Ectodermal cell (in vitro differentiated cells): ENCODE data around the gene LIN28B.
A peak's percentile ranks its signal among the peaks of the same experiment; 100 is the strongest.

Experiments
- H3K27ac ChIP-seq: 2 replicates; pipeline ENCODE4 v1.7.0; 2013; ENCODE audit warnings: mild to moderate bottlenecking, low read depth, low read length; ENCODE audit not compliant: insufficient read depth, poor library complexity, severe bottlenecking
- H3K27me3 ChIP-seq: 2 replicates; pipeline ENCODE4 v1.7.0; 2013; ENCODE audit warnings: mild to moderate bottlenecking, low read length; ENCODE audit not compliant: insufficient read depth, control insufficient read depth, poor library complexity, severe bottlenecking
- H3K36me3 ChIP-seq: one replicate; pipeline ENCODE4 v1.7.0; 2013; ENCODE audit warnings: low read length; ENCODE audit not compliant: control insufficient read depth, insufficient read depth
- H3K4me1 ChIP-seq: one replicate; pipeline ENCODE4 v1.7.0; 2013; ENCODE audit warnings: low read length; ENCODE audit not compliant: control insufficient read depth, insufficient read depth
- H3K4me3 ChIP-seq: 2 replicates; pipeline ENCODE4 v1.7.0; 2013; ENCODE audit warnings: low read depth, low read length, control low read depth; ENCODE audit not compliant: insufficient read depth
- H3K9me3 ChIP-seq: 2 replicates; pipeline ENCODE4 v1.7.0; 2013; ENCODE audit warnings: mild to moderate bottlenecking, low read length, moderate library complexity; ENCODE audit not compliant: control insufficient read depth
- WGBS, 2 experiments: methylation state at CpG; one replicate each; pipeline ENCODE4 v1.1.7; 2013; ENCODE audit warnings: missing lambda C conversion rate in 2 of 2; 5-methylcytosine and 5-hydroxymethylcytosine counted together

The LIN28B gene

DNA sequence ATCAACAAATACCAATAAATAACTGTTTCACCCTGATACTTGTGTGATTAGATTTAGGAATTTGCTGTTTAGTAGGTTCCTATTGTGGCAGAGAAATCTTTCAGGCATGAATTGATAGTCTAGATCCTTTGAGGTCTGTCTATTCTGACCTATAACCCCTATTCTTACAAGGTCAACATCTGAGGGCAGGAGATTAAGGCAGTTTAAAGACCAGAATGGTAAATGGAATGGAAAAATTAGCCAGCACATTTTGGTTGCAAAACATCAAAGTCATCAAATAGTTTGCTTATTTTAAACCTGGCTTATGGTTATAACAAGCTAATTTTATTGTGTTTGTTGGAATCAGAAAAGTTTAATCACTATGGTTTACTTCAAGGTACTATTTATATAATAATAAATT, 78.4 kb downstream of the LIN28B start:
- Histone ChIP-seq H3K4me3 (no peak overlapping the region), H3K9me3 (no peaks in the 10 kb centered on the region), H3K27me3 (no peaks in the 10 kb centered on the region), H3K27ac (no peak overlapping the region), H3K4me1 (peaks cover 23% of the 10 kb centered on the region), H3K36me3 (peaks cover 13% of the 10 kb centered on the region)

DNA sequence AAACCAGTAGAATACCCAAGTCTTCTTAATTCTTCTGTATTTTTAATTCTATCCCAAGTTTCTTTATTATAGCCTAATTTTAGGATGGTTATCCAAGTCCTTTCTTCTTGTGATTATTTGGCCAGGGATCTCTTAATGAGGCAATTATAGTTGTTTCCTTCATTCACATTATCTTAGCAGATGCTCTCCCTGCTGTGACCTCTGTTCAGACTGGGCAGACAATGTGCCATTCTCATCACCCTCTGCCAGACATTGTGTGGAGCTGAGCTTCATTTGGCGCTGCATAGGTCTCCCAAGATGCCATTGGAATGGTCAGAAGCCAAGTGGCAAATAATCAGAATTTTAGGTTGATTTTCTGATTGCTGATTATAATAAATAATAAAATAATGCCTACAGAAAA, 79.4 kb downstream of the LIN28B start:
- H3K27me3 ChIP-seq = no peaks in the 10 kb centered on the region
- peak overlapping the region; percentile 68 for H3K27ac ChIP-seq
- peaks cover 23% of the 10 kb centered on the region for H3K4me1 ChIP-seq
- no peaks in the 10 kb centered on the region for H3K9me3 ChIP-seq
- no peak overlapping the region for H3K4me3 ChIP-seq
- H3K36me3 ChIP-seq = peaks cover 13% of the 10 kb centered on the region
- 62 to 92% methylated on average over 1 of the region's 1 CpG for WGBS, 2 experiments

DNA sequence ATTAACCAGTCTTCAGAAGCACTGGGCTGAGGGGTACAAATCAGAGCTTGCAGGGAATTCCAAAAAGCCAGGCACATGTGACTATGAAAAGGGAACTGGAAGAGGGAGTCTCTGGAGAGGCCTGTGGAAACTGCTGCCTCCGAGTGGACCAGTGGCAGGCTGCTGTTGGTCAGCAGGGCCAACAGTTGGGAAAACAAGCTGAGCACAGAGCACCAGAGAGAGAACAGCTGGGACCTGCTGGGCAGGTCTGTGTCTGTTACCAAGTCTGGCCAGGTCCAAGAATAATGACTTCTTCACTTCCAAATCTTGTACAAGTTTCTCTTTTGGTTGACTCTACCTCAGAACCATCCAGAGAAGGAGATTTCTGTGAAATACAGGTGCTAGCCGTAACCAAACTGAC, 81.4 kb downstream of the LIN28B start:
- Histone ChIP-seq H3K9me3 (no peaks in the 10 kb centered on the region), H3K27me3 (no peaks in the 10 kb centered on the region), H3K4me3 (no peak overlapping the region), H3K4me1 (peaks cover 23% of the 10 kb centered on the region), H3K36me3 (peaks cover 3% of the 10 kb centered on the region), H3K27ac (peak overlapping the region; percentile 19)
- 29 to 33% methylated on average over 1 of the region's 2 CpGs for WGBS, 2 experiments

DNA sequence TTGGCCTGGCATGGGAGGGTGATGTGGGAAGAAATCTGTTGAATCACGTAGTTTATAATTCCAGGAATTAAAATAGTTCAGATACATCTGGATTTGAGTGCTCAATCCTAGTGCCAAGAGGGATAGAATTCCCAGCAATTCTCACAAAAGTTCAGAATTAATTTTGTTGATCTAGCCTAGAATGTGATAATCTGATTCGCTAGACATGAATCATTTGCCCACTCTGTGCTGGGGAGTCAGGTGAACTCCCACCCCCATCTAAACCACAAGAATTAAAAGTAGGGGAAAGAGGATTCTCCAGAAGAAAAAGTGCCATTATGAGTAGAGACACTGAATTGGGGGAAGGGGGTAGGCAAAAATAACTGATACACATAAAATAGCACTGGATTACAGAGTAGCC, 85.0 kb downstream of the LIN28B start:
- Histone ChIP-seq H3K36me3 (peaks cover 7% of the 10 kb centered on the region), H3K4me3 (no peak overlapping the region), H3K27me3 (no peaks in the 10 kb centered on the region), H3K9me3 (no peaks in the 10 kb centered on the region), H3K27ac (no peak overlapping the region), H3K4me1 (peaks cover 10% of the 10 kb centered on the region)
- WGBS, 2 experiments = 94 to 98% methylated on average over 1 to 2 of the region's 2 CpGs

DNA sequence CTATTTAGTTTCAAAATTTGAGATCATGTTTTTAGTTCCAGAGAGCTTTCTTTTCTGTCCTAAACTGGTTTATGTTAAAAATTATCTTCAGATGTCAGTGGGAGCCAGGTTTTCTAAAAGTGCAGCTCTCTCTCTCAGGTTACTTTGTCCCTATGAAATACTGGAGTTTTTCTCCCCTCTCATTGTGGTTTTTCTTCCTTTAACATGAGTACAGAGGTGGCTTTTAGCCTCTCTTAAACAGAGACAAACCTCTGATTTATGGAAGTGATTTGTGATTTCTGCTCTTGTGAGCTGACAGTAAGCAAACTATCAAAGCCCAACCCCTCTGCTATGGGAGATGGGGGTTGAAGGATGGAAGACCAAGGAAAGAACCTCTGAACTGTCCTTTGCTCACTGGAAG, 85.7 kb downstream of the LIN28B start:
- no peaks in the 10 kb centered on the region for H3K9me3 ChIP-seq
- peaks cover 7% of the 10 kb centered on the region for H3K36me3 ChIP-seq
- no peak overlapping the region for H3K4me3 ChIP-seq
- H3K27ac ChIP-seq = no peak overlapping the region
- no peaks in the 10 kb centered on the region for H3K27me3 ChIP-seq
- H3K4me1 ChIP-seq = peaks cover 10% of the 10 kb centered on the region

DNA sequence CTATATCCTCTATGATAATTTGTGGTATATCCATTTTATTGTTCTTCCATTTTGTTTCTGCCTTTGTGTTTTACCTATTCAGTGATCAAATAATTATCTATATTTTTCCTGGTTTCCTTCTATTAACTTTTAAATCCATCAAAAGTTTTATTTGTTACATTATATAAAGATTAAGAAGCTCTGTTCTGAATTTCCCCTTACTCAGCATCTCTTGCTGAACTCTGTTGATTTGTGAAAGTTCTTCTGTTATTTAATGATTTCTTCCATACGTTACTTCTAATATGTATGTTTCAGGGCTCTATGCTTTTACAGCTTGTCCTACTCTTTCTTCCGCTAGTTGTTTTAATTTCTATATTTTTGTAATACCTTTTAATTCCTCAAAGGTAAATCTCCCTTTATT, 87.1 kb downstream of the LIN28B start:
- Histone ChIP-seq H3K9me3 (no peaks in the 10 kb centered on the region), H3K27ac (no peak overlapping the region), H3K4me1 (peaks cover under 1% of the 10 kb centered on the region), H3K27me3 (no peaks in the 10 kb centered on the region), H3K36me3 (peaks cover 7% of the 10 kb centered on the region), H3K4me3 (no peak overlapping the region)
- WGBS, 2 experiments = 100% methylated on average over 1 of the region's 2 CpGs; no CpG with 5 or more reads in 1 of the 2 experiments

DNA sequence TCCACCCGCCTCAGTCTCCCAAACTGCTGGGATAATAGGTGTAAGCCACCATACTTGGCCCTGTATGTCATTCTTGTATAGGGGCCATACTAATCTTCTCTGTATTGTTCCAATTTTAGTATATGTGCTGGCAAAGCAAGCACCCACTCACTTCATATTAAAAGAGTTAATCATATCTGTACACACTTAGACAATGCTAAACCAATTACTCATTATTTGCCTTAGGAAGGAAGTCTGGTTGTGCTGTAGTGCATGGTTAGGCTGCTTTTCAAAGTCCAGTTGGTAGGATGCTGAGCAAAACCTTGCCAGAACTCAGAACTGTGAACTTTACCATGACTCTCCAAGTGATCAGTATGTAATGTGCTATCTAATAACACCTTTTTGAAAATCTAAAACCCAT, 88.6 kb downstream of the LIN28B start:
- H3K27ac ChIP-seq = no peak overlapping the region
- no peak overlapping the region for H3K4me3 ChIP-seq
- no peaks in the 10 kb centered on the region for H3K27me3 ChIP-seq
- no peaks in the 10 kb centered on the region for H3K9me3 ChIP-seq
- no peaks in the 10 kb centered on the region for H3K4me1 ChIP-seq
- 96 to 100% methylated on average over 1 of the region's 1 CpG for WGBS, 2 experiments
- peaks cover 5% of the 10 kb centered on the region for H3K36me3 ChIP-seq

DNA sequence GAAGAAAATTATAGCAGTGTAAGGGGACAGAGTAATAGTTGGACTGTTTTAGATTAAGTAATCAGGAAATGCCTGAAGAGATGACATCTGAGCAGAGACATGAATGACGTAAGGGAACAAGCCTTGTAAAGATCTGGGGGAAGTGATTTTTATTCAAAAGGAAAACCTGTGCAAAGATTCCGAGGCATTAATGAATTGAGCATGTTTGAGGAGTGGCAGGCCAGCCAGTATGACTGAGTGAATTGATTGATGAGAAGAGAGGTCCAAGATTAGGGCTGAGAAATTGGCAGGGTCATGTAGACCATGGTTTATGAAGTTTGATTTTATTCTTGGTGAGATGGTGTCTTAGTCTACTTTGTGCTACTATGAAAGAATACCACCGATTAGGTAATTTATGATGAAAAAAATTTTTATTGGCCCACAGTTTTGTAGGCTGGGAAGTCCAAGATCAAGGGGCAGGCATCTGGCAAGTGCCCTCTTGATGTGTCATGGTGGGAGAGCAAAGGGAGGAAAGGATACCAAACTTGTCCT, 95.1 kb downstream of the LIN28B start:
- WGBS, 2 experiments = 93 to 96% methylated on average over 3 of the region's 3 CpGs
- Histone ChIP-seq H3K36me3 (no peaks in the 10 kb centered on the region), H3K4me1 (peaks cover 6% of the 10 kb centered on the region), H3K27me3 (no peaks in the 10 kb centered on the region), H3K9me3 (no peaks in the 10 kb centered on the region), H3K27ac (no peak overlapping the region), H3K4me3 (no peak overlapping the region)

DNA sequence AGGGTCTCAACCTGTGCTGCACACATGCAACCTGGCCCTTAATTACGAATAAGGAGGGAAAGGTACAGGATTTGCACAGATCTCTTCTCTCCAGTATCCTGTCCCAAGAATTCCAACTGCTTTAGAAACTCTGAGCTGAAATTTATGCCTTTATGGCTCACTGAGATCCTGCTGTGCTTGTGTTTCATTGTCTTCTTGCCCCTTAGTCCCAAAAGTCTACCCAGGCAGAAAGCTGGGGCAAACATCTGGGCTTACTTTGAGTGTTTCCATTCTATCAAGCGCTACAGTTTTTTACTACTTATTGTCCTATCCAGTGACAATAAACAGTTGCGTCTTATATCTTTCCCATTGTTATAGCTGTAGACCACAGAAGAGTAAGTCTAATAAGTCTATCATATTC, 99.7 kb downstream of the LIN28B start:
- Histone ChIP-seq H3K4me1 (peaks cover 15% of the 10 kb centered on the region), H3K9me3 (no peaks in the 10 kb centered on the region), H3K4me3 (no peak overlapping the region), H3K36me3 (no peaks in the 10 kb centered on the region), H3K27me3 (no peaks in the 10 kb centered on the region), H3K27ac (peak overlapping the region; percentile 1)
- 87 to 88% methylated on average over 3 of the region's 3 CpGs for WGBS, 2 experiments

DNA sequence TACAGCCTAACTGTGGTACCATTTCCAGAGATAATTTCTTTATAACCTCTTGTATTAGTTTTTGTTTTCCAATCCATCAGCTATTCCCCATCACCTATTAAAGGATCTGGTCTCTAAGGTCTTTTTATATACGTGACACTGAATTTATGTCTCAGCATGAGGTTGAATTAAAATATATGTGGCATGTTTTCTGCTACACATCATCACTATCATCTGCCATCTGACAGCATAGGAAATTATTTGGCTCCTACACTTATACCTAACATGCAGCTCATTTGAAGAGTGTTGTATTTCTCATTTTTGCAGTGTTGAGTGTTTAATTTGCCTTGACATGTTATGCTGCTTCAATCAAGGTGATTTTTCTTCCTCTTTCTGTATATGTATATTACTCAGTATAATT, 100.3 kb downstream of the LIN28B start:
- no peaks in the 10 kb centered on the region for H3K27me3 ChIP-seq
- no peak overlapping the region for H3K27ac ChIP-seq
- no peaks in the 10 kb centered on the region for H3K36me3 ChIP-seq
- H3K9me3 ChIP-seq = no peaks in the 10 kb centered on the region
- no peak overlapping the region for H3K4me3 ChIP-seq
- peaks cover 15% of the 10 kb centered on the region for H3K4me1 ChIP-seq
- 100% methylated on average over 1 of the region's 1 CpG; no CpG with 5 or more reads in 1 of the 2 experiments for WGBS, 2 experiments

DNA sequence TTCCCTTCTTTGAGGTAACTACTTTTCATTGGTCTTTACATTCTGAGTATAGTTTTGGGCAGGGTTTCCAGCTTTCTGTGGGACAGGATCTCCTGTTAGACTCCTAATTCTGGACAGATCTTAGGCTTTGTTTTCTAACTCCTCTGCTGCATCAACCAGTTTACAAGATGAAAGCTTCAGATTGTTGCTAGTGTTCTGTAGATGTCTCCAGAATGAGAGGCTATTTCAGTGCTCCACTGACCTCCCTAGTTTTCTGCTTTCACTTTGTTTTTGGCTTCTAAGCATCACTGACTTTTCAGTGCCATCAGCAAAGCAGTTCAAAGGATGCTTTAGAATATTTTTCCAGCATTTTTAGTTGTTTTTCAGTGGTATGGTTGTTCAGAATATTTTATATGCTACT, 101.4 kb downstream of the LIN28B start:
- no peaks in the 10 kb centered on the region for H3K27me3 ChIP-seq
- no peaks in the 10 kb centered on the region for H3K9me3 ChIP-seq
- no peaks in the 10 kb centered on the region for H3K36me3 ChIP-seq
- H3K4me1 ChIP-seq = peaks cover 15% of the 10 kb centered on the region
- peak overlapping the region; percentile 29 for H3K27ac ChIP-seq
- H3K4me3 ChIP-seq = no peak overlapping the region
